ENCODE results near the gene CRTC1. TPM values are rescaled to one million over a fixed set of nuclear protein-coding genes. Genes with fewer than 3 reads are reported as not detected.

The CRTC1 gene
- total RNA-seq, 4 donors from 2014 or later: 2.8 to 6.5 (median 5.6) TPM

DNA sequence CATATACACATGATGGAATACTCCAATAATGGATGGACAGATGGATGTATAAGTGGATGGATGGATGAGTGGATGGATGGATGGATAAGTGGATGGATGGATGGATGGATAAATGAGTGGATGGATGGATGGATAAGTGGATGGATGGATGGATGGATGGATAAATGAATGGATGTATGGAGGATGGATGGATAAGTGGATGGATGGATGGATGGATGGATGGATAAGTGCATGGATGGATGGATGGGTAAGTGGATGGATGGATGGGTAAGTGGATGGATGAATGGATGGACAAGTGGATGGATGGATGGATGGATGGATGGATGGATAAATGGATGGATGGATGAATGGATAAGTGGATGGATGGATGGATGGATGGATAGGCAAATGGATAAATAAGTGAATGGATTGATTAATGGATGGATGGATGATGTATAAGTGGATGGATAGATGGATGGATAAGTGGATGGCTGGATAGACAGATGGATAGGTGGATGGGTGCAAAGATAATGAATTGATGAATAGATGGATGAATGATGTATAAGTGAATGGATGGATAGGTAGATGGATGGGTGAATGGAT is 116.0 kb downstream of the CRTC1 start:
- TF ChIP-seq, protein P1, sequence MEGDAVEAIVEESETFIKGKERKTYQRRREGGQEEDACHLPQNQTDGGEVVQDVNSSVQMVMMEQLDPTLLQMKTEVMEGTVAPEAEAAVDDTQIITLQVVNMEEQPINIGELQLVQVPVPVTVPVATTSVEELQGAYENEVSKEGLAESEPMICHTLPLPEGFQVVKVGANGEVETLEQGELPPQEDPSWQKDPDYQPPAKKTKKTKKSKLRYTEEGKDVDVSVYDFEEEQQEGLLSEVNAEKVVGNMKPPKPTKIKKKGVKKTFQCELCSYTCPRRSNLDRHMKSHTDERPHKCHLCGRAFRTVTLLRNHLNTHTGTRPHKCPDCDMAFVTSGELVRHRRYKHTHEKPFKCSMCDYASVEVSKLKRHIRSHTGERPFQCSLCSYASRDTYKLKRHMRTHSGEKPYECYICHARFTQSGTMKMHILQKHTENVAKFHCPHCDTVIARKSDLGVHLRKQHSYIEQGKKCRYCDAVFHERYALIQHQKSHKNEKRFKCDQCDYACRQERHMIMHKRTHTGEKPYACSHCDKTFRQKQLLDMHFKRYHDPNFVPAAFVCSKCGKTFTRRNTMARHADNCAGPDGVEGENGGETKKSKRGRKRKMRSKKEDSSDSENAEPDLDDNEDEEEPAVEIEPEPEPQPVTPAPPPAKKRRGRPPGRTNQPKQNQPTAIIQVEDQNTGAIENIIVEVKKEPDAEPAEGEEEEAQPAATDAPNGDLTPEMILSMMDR (IDR thresholded peaks at IDR 0.05): no peak
- no peak for DNase-seq (ENCODE audit: low spot score)
- ATAC-seq (ENCODE audit: low FRiP score): no peak

GRCh38 chr19:18800079-18800478 is 116.6 kb downstream of the CRTC1 start:
- TF ChIP-seq, protein P1 (IDR thresholded peaks at IDR 0.05): no peak
- no peak for ATAC-seq (ENCODE audit: low FRiP score)
- DNase-seq (ENCODE audit: low spot score): no peak

- no peak for DNase-seq (ENCODE audit: low spot score)
- TF ChIP-seq, protein P1 (IDR thresholded peaks at IDR 0.05): no peak
- no peak for ATAC-seq (ENCODE audit: low FRiP score)
Observed at GRCh38 chr19:18800636-18801035, 117.2 kb downstream of the CRTC1 start.

- no peak for DNase-seq (ENCODE audit: low spot score)
- no peak for ATAC-seq (ENCODE audit: low FRiP score)
- TF ChIP-seq, protein P1 (IDR thresholded peaks at IDR 0.05): no peak
Observed at GRCh38 chr19:18802354-18802753, 118.9 kb downstream of the CRTC1 start.

DNA sequence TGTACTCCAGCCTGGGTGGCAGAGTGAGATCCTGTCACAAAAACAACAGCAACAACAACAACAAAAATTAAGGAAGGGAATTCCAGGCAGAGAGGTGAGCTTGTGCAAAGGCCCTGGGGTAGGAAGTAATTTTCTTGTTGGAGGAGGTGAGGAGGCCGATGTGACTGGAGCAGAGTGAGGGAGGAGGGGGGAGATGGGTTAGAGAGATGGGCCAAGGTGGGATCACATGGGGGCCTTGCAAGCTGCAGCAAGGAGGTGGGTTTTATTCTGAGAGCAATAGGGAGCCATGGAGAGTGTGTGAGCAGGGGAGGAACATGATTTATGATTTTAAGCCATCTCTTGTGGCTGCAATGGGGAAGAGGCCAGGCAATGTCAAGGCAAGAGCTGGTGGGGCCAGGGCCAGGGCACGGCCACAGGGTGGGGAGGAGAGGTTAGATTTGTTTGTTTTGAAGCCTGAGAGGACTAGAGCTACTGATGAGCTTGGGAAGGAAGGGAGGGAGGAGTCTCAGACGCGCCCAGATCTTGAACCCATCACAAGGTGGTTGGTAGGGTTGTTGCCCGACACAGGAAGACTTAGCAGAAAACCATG is 120.2 kb downstream of the CRTC1 start:
- DNase-seq (ENCODE audit: low spot score): no peak
- no peak for ATAC-seq (ENCODE audit: low FRiP score)
- TF ChIP-seq, protein P1 (IDR thresholded peaks at IDR 0.05): no peak

DNA sequence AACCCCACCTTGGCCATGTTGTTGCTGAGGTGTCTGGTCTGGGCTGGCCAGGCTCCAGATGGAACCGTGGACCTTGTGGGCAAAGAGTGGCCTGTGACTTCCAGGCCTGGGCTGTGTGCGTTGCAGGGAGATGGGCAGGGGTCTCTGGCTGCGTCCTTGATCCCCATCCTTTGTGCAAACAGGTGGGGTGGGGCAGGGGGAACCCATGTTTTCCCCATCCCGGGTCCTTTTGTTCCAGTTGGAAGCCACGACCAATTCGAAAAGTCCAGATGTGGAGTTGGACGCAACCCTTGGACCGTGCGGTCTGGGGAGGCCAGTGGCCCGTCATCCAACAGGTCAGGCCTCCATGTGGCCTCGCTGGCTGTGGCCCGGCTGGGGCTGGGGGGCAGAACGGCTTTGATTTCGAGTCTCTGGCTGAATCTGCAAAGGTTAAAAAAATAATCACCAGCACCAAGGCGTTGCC is 120.7 kb downstream of the CRTC1 start:
- TF ChIP-seq, protein P1 (IDR thresholded peaks at IDR 0.05): no peak
- ATAC-seq (ENCODE audit: low FRiP score) (no peak), DNase-seq (ENCODE audit: low spot score) (no peak)

DNA sequence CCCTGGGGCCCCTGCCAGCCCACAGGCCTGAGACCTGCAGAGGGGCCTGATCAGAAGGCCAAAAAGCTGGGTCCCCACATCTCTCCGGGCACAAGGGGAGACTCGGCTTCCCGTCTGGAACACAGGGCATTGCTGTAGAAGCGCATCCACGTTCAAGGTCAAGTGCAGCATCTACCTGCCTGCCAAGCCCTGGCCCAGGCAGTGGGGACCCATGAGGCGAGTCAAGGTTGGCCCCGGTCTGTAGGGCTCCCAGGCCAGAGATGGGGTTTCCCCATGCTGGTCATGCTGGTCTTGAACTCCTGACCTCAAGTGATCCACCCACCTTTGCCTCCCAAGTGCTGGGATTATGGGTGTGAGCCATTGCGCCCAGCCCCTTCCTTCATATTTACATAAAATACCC is 121.2 kb downstream of the CRTC1 start:
- TF ChIP-seq, protein P1 (IDR thresholded peaks at IDR 0.05): no peak
- ATAC-seq (ENCODE audit: low FRiP score) (no peak), DNase-seq (ENCODE audit: low spot score) (no peak)

All from omental fat pad (tissue), 4 donors.